GM19455 (cell line): ENCODE results near the gene GSTO2.

Experiments
- ATAC-seq: cut with Tn5 transposase; IDR thresholded peaks from one replicate; pipeline ENCODE4 v1.9.1; 2021; ENCODE audit not compliant: unreplicated experiment

Gene GSTO2

DNA sequence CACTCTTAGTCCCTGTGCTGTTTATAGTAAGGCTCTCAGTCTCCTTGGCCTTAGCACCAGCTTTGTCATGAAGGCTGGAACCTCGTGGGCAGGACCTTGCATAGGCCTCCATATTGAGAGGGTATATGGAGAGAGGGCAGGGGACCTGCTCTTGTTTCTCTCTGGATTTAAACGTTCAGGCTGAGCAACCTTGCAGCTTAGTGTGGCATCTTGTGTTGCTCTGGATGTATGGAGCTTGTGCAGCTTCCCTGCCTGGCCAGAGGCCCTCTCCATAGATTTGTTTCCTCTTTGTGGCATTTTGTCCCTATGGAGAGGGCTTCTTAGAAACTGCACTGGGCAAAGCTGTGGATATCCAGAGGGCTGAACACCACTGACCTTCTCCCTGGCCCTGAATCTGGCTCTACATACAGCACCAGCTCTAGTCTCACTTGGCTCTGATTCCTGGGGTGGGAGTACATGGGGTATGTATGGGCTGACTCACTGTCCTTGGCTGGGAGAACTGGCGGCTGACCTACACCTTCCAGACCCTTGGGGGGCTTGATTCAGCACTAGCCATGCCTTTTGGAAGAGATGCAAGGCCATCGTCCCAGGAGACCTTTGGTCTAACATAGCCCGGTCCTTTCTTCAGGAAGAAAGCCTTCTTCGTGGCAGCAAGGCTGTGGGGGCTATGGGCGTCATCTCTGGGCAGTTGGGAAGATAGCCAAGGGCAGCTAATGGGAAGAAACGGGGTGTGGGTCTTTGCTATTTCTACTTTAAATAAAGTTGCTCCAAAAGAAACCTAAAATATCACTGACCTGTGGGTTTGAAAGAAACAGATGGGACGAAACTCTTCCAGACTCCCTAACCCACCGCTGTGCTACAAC is 38.8 kb downstream of the GSTO2 start:
- ATAC-seq = no peak

- ATAC-seq = peak; percentile 63
Observed at GRCh38 chr10:104308439-104308903, 39.5 kb downstream of the GSTO2 start.

- no peak for ATAC-seq
Observed at GRCh38 chr10:104309980-104310978, 41.3 kb downstream of the GSTO2 start.

- ATAC-seq = no peak
Observed at GRCh38 chr10:104311184-104311720, 42.3 kb downstream of the GSTO2 start.

- no peak for ATAC-seq
Observed at GRCh38 chr10:104314591-104315485, 45.9 kb downstream of the GSTO2 start.

GRCh38 chr10:104315486-104315921 is 46.5 kb downstream of the GSTO2 start:
- ATAC-seq = no peak

DNA sequence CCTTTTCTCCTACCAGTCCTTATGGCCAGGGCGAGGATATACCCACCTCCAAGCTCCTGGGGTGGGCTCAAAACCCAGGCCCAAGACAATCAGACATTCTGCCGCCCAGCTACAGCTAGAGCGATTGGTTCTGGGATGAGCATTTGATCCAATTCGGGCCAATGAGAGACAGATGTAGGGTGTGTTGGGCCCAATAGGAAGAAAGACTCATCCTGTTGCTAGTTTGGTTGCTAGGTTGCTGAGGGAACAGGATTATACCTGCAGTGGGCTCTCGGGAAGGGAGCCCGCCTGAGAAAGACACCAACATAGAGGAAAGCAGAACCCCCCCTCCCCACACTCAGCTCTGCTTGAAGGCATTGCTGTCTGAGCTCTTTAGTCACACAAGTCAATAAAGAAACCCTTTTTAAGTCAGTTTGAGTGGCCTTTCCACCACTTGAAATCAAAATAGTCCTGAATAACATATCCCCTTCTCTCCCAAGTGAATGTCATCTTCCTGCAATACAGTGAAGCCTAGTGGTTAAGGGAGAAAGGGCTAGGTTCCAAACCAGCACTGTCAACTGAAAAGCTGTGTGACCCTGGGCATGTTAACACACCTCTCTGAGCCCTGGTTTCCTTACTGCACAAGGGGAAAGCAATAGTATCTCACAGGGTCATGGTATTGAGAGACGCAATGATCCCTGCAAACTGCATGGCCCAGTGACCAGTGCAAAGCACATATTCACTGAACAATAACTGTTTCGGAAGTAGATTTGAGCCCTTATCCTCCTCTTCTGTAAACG is 47.5 kb downstream of the GSTO2 start:
- no peak for ATAC-seq

DNA sequence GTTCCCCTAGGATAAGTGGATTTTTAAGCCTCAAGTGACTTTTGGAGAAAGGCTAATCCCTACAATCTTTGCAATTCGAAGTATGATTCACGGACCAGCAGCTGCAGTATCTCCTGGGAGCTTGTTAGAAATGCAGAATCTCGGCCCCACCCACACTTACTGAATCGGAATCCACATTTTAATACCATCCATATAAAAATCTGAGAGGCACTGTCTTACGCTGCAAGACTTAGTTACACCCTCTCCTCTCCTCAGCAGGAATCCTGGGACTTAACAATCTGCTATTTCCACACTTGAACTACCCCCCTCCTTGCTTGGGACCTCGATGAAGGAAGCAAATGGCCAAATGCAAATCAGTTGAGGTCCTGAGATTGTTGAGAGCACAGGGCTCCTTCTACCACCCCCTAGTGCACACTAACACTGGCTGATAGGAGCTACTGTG is 48.3 kb downstream of the GSTO2 start:
- ATAC-seq = no peak

DNA sequence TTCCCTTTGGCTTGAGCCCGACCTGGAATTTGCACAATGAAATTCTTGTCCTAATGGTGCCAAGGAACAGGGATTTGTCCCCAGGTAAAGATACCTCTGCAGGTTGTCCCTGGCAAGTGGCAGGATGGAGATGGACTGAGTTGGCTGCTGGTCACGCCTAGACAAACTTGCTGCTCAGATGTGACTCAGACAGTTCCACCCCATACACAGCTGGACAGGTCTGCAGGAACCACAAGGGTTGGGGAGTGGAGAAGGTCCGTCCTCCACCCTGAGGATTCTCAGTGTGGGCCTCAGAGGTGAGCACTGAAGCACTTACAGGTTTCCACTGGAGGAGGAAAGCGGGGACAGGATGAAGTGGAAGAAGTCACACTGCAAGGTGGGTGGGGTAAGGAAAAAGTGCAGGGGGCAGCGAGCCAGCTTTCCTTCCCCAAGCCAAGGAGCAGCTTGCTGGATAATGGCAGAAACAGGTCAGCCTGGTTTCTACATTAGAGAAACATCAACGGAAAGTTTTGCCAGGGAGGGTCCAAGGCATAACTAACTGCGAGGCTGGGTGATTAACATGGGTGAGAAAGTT is 48.8 kb downstream of the GSTO2 start:
- ATAC-seq = no peak

DNA sequence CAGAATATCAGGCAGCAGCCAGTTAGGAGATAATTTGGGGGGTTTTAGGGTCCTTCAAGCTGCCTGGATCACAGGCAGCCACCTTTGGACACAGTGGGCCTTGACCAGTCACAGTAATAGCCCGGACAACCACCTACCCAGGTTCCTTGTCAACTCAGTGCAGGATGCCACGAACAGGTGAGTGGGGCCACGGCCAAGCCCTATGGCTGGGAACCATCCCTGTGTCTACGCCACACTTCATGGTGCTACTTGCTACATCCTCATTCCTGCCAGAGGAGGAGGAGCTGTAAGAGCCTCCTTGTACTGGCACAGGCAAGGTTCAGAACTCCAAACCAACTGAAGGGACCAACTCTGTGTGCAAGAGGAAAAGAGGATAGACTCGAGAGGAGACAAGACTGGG is 49.3 kb downstream of the GSTO2 start:
- ATAC-seq = no peak

DNA sequence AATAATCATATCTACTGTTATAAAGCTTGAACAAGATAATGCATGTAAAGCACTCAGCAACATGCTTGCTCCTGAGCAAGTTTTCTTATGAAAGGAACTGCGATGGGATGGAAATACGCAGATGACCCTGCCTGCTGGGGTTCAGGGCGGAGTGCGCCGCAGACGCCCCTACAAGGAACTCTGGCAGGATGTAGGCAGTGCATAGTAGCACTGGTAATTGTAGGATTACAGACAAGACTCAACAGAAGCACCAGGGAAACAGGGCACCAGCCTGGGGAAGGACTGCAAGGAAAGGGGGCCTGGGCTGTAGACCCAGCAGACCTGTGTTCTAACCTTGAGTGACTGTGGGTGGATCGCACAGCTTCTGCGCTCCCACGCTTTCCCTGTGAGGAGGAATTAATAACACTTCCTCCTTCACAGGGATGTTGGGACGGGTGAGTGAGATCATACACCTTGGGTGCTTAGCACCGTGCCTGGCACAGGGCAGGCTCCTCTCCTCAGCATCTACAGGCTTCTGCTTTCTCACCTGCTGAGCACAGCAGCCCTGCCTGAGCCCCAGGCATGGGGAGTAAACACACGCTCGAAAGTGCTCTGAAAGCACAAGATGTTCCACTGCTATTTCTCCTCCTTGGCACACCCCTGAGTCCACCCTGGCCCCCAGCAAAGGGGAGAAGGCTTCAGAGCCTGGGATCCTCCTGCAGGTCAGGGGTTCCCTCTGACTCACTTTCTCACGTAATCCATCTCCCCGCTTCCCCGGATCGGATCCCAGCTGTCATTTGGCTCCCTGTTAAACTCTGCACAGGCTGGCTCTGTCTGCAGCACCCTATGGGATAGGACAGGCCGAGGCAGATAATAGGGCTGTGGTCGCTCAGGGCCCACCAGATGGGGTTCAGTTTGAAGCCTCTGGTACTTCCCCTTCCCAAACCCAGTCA is 50.1 kb downstream of the GSTO2 start:
- no peak for ATAC-seq

- ATAC-seq = no peak
Observed at GRCh38 chr10:104321226-104321625, 52.2 kb downstream of the GSTO2 start.

DNA sequence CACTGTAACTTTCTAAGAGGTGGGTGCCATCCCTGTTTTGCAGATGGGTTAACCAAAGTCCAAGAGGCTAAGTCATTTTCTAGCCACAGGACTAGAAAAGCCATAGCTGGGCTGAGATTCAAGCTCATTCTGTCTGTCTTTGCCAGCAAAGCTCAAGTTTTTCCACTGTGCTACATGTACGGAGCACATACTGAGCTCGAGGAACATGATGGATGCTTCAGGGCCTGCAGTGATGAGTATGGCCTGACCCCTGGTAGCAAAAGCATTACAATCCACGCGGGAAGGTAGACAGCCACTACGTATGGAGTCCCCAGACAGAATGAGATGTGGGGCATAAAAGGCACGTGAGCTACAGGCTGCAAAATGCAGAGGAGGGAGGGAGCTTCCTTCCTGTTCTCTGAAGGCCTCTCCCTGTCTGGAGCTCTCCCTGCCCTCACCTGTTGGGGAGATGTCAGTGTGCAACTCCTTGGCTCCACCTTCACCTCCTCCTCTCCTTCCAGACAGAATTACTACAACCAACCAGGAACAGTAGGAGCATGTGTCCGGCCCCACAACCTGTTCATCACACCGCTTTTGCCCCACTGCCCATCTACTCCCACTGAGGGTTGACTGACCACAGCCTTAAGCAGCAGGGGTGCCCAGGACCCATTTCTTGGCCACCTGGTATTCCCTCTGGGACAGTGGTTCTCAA is 52.9 kb downstream of the GSTO2 start:
- ATAC-seq = no peak

GRCh38 chr10:104322416-104322782 is 53.4 kb downstream of the GSTO2 start:
- ATAC-seq = no peak

- no peak for ATAC-seq
Observed at GRCh38 chr10:104323085-104323484, 54.1 kb downstream of the GSTO2 start.

- ATAC-seq = no peak
Observed at GRCh38 chr10:104323760-104324201, 54.8 kb downstream of the GSTO2 start.

DNA sequence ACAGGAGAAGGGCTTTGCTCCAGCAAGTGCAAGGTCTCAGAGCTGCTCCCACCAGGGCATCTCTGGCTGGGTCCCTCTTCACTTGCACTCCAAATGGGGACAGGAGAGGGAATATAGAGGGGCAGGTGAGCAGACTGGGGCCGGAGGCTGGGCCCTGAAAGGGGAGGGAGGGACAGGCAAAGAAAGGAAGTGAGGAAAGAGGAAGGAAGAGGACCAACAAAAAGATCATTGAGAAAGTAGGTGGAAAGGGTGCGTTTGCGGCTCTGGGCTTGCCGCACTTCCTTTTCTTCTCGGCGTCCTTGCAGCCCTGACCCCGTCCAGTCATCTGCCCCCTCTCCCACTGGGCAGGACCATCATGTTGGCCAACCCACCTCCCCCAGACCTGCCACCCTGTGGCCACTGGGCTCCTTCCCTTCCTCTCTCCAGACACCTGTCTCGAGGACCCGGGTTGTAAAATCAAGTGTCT is 55.3 kb downstream of the GSTO2 start:
- ATAC-seq = no peak
